GM23338 (cell line): Measurements from ENCODE around the gene KLC1. TPM values are rescaled to one million over a fixed set of nuclear protein-coding genes. Genes with fewer than 3 reads are reported as not detected.

Experiments used
- ATAC-seq: fragments of 200-7000 bp; cut with Tn5 transposase; 3 replicates; pipeline ENCODE4 v1.9.1; 2020
- DNase-seq: peaks from one replicate; pipeline ENCODE4 v3.0.0-alpha.2; 2015; ENCODE audit warnings: low spot score
- H2AFZ ChIP-seq: fragments of 200-600 bp; sonication (generic); 2 replicates; pipeline ENCODE4 v1.8.0; 2016; ENCODE audit warnings: antibody characterized with exemption, mild to moderate bottlenecking, moderate library complexity
- H3F3A ChIP-seq: fragments of 200-600 bp; sonication (generic); replicated peaks from 2 replicates; pipeline ENCODE4 v1.8.0; 2017; ENCODE audit warnings: antibody characterized with exemption, mixed run types, low read depth
- H3K27ac ChIP-seq: fragments of 200-600 bp; sonication (generic); 2 replicates; pipeline ENCODE4 v1.6.1; 2016; ENCODE audit warnings: low read depth
- H3K27me3 ChIP-seq: fragments of 200-600 bp; sonication (generic); 2 replicates; pipeline ENCODE4 v1.8.0; 2016; ENCODE audit warnings: mild to moderate bottlenecking, mixed run types, moderate library complexity; ENCODE audit not compliant: insufficient read depth
- H3K36me3 ChIP-seq: fragments of 200-600 bp; sonication (generic); 2 replicates; pipeline ENCODE4 v1.8.0; 2016; ENCODE audit warnings: mild to moderate bottlenecking; ENCODE audit not compliant: insufficient read depth
- H3K4me1 ChIP-seq: fragments of 200-600 bp; sonication (generic); 2 replicates; pipeline ENCODE4 v1.8.0; 2016; ENCODE audit warnings: mild to moderate bottlenecking, moderate library complexity; ENCODE audit not compliant: insufficient read depth
- H3K4me2 ChIP-seq: fragments of 200-600 bp; sonication (generic); 2 replicates; pipeline ENCODE4 v1.7.1; 2017; ENCODE audit warnings: mixed run types
- H3K4me3 ChIP-seq: fragments of 200-600 bp; sonication (generic); 2 replicates; pipeline ENCODE4 v1.6.1; 2016; ENCODE audit warnings: mixed run types
- H3K79me2 ChIP-seq: fragments of 200-600 bp; sonication (generic); replicated peaks from 2 replicates; pipeline ENCODE4 v1.8.0; 2017; ENCODE audit warnings: mild to moderate bottlenecking; ENCODE audit not compliant: insufficient read depth
- H3K9me2 ChIP-seq: fragments of 200-600 bp; sonication (generic); 2 replicates; pipeline ENCODE4 v1.8.0; 2017; ENCODE audit not compliant: insufficient read depth
- H4K20me1 ChIP-seq: fragments of 200-600 bp; sonication (generic); replicated peaks from 2 replicates; pipeline ENCODE4 v1.8.0; 2017; ENCODE audit warnings: mild to moderate bottlenecking; ENCODE audit not compliant: insufficient read depth
- H3K27ac Mint-ChIP-seq: 2 replicates; pipeline ENCODE4 v1.8.0; 2020; ENCODE audit warnings: inconsistent platforms, mild to moderate bottlenecking, moderate library complexity, mixed read lengths
- H3K27me3 Mint-ChIP-seq: 3 replicates; pipeline ENCODE4 v1.8.0; 2022; ENCODE audit warnings: low read depth, mild to moderate bottlenecking, moderate library complexity, mixed read lengths, inconsistent platforms; ENCODE audit not compliant: insufficient read depth, poor library complexity
- H3K36me3 Mint-ChIP-seq: 3 replicates; pipeline ENCODE4 v1.8.0; 2021; ENCODE audit warnings: low read depth, mild to moderate bottlenecking, inconsistent platforms, moderate library complexity, mixed read lengths
- H3K4me1 Mint-ChIP-seq: 3 replicates; pipeline ENCODE4 v1.8.0; 2020; ENCODE audit warnings: mild to moderate bottlenecking, inconsistent platforms, mixed read lengths
- H3K4me3 Mint-ChIP-seq: 3 replicates; pipeline ENCODE4 v1.8.0; 2021; ENCODE audit warnings: moderate library complexity, mild to moderate bottlenecking, inconsistent platforms, mixed read lengths
- H3K9me3 Mint-ChIP-seq: 3 replicates; pipeline ENCODE4 v1.8.0; 2020; ENCODE audit warnings: moderate library complexity, mild to moderate bottlenecking, inconsistent platforms, mixed read lengths
- CREB1 ChIP-seq: fragments of 250-450 bp; sonication (Bioruptor Pico); IDR thresholded peaks from 2 replicates; pipeline ENCODE4 v1.5.0; 2020; ENCODE audit warnings: low read depth, mild to moderate bottlenecking, moderate library complexity
- ETS1 ChIP-seq: IDR thresholded peaks from 2 replicates; pipeline ENCODE4 v1.6.1; 2016; ENCODE audit warnings: antibody characterized with exemption
- EZH2 ChIP-seq: fragments of 200-600 bp; sonication (generic); IDR thresholded peaks from one replicate; pipeline ENCODE4 v1.8.0; 2017; ENCODE audit warnings: antibody characterized with exemption, mild to moderate bottlenecking, low read depth; ENCODE audit not compliant: unreplicated experiment
- EZH2phosphoT487 ChIP-seq: fragments of 200-600 bp; sonication (generic); IDR thresholded peaks from one replicate; pipeline ENCODE4 v1.8.1; 2018; ENCODE audit warnings: antibody characterized with exemption; ENCODE audit not compliant: unreplicated experiment
- JUNB ChIP-seq: IDR thresholded peaks from one replicate; pipeline ENCODE4 v1.6.1; 2016; ENCODE audit warnings: antibody characterized with exemption; ENCODE audit not compliant: unreplicated experiment
- NANOG ChIP-seq: IDR thresholded peaks from 2 replicates; pipeline ENCODE4 v1.6.1; 2016; ENCODE audit warnings: antibody characterized with exemption, borderline replicate concordance
- POLR2AphosphoS5 ChIP-seq: IDR thresholded peaks from 2 replicates; pipeline ENCODE4 v1.6.1; 2016; ENCODE audit warnings: antibody characterized with exemption, low read depth
- STAT1 ChIP-seq: IDR thresholded peaks from one replicate; pipeline ENCODE4 v1.6.1; 2016; ENCODE audit warnings: antibody characterized with exemption; ENCODE audit not compliant: unreplicated experiment
- ZNF114 ChIP-seq: fragments of 250-450 bp; sonication (Bioruptor Pico); IDR thresholded peaks from 2 replicates; pipeline ENCODE4 v1.5.0; 2020; ENCODE audit warnings: mild to moderate bottlenecking, moderate library complexity
- ZNF331 ChIP-seq: fragments of 250-450 bp; sonication (Bioruptor Pico); IDR thresholded peaks from 2 replicates; pipeline ENCODE4 v1.5.0; 2020; ENCODE audit warnings: low read depth, mild to moderate bottlenecking, moderate library complexity
- ZNF462 ChIP-seq: fragments of 250-450 bp; sonication (Bioruptor Pico); IDR thresholded peaks from 2 replicates; pipeline ENCODE4 v1.5.0; 2020; ENCODE audit warnings: mild to moderate bottlenecking, moderate library complexity
- polyA plus RNA-seq: library from polyadenylated mRNA; unstranded; fragments of >200 nt; fragmentation: Nextera tagmentation; extraction: Ambion mirVana; gene quantifications from 2 replicates; pipeline ENCODE4 v1.2.1, GENCODE V29; 2016
- total RNA-seq: library from RNA; depleted of rRNA; stranded (reverse); fragments of >200 nt; shearing (Covaris generic); gene quantifications from 2 replicates; pipeline ENCODE4 v1.2.3, GENCODE V29; 2014
- TF ChIP-seq, protein P1 (sequence below): IDR thresholded peaks from one replicate; pipeline ENCODE4 v1.6.1; 2018; ENCODE audit warnings: antibody characterized with exemption; ENCODE audit not compliant: unreplicated experiment
- TF ChIP-seq, protein P2 (sequence below), 2 experiments: fragments of 200-600 bp in 1 of 2; sonication (generic) in 1 of 2; conservative IDR thresholded peaks; 2 replicates each; pipeline versions ENCODE4 v1.5.1 to v1.6.1; 2016 to 2017; ENCODE audit warnings: antibody characterized with exemption in 2 of 2, low read depth in 2 of 2, mild to moderate bottlenecking in 2 of 2, moderate library complexity in 1 of 2

The KLC1 gene
- total and polyA plus RNA-seq, 2 experiments from 2014 or later = 165 to 308 TPM

GRCh38 chr14:103581206-103581605 is 47.8 kb upstream of the KLC1 start:
- Mint-ChIP-seq H3K36me3 (peaks cover 24% of the 10 kb centered on the region), H3K27me3 (no peaks in the 10 kb centered on the region), H3K27ac (no peak overlapping the region), H3K9me3 (no peaks in the 10 kb centered on the region), H3K4me1 (no peaks in the 10 kb centered on the region), H3K4me3 (no peak overlapping the region)
- Histone ChIP-seq H2AFZ (no peak overlapping the region), H3K9me2 (no peaks in the 10 kb centered on the region), H3K4me1 (no peaks in the 10 kb centered on the region), H3K36me3 (no peaks in the 10 kb centered on the region), H3K79me2 (peaks cover 11% of the 10 kb centered on the region; the same call in 1 of the 2 replicates), H3F3A (no peaks in the 10 kb centered on the region; the same call in none of the 2 replicates), H3K27ac (no peak overlapping the region), H4K20me1 (no peaks in the 10 kb centered on the region; the same call in none of the 2 replicates), H3K4me3 (no peak overlapping the region), H3K4me2 (no peak overlapping the region), H3K27me3 (no peaks in the 10 kb centered on the region)
- ATAC-seq = no peak
- TF ChIP-seq CREB1 (CRISPR knock-in tag) = no peak
- no peak for TF ChIP-seq ETS1
- no peak for TF ChIP-seq ZNF114 (CRISPR knock-in tag)
- no peak for TF ChIP-seq ZNF331 (CRISPR knock-in tag)
- TF ChIP-seq NANOG = no peak
- no peak for TF ChIP-seq POLR2AphosphoS5
- TF ChIP-seq EZH2 = no peak
- TF ChIP-seq, protein P1, sequence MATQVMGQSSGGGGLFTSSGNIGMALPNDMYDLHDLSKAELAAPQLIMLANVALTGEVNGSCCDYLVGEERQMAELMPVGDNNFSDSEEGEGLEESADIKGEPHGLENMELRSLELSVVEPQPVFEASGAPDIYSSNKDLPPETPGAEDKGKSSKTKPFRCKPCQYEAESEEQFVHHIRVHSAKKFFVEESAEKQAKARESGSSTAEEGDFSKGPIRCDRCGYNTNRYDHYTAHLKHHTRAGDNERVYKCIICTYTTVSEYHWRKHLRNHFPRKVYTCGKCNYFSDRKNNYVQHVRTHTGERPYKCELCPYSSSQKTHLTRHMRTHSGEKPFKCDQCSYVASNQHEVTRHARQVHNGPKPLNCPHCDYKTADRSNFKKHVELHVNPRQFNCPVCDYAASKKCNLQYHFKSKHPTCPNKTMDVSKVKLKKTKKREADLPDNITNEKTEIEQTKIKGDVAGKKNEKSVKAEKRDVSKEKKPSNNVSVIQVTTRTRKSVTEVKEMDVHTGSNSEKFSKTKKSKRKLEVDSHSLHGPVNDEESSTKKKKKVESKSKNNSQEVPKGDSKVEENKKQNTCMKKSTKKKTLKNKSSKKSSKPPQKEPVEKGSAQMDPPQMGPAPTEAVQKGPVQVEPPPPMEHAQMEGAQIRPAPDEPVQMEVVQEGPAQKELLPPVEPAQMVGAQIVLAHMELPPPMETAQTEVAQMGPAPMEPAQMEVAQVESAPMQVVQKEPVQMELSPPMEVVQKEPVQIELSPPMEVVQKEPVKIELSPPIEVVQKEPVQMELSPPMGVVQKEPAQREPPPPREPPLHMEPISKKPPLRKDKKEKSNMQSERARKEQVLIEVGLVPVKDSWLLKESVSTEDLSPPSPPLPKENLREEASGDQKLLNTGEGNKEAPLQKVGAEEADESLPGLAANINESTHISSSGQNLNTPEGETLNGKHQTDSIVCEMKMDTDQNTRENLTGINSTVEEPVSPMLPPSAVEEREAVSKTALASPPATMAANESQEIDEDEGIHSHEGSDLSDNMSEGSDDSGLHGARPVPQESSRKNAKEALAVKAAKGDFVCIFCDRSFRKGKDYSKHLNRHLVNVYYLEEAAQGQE = no peak
- TF ChIP-seq EZH2phosphoT487 = no peak
- TF ChIP-seq ZNF462 = no peak
- TF ChIP-seq STAT1 = no peak
- TF ChIP-seq, protein P2, sequence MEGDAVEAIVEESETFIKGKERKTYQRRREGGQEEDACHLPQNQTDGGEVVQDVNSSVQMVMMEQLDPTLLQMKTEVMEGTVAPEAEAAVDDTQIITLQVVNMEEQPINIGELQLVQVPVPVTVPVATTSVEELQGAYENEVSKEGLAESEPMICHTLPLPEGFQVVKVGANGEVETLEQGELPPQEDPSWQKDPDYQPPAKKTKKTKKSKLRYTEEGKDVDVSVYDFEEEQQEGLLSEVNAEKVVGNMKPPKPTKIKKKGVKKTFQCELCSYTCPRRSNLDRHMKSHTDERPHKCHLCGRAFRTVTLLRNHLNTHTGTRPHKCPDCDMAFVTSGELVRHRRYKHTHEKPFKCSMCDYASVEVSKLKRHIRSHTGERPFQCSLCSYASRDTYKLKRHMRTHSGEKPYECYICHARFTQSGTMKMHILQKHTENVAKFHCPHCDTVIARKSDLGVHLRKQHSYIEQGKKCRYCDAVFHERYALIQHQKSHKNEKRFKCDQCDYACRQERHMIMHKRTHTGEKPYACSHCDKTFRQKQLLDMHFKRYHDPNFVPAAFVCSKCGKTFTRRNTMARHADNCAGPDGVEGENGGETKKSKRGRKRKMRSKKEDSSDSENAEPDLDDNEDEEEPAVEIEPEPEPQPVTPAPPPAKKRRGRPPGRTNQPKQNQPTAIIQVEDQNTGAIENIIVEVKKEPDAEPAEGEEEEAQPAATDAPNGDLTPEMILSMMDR (conservative IDR thresholded peaks at IDR 0.05; ENCODE audit: low read depth in 2 of 2) = no peak
- no peak for TF ChIP-seq JUNB
- DNase-seq = no peak
